Measurements from ENCODE around the gene CHMP1A. TPM values are rescaled to one million over a fixed set of nuclear protein-coding genes. Genes with fewer than 3 reads are reported as not detected.
"Not testable (repeated sequence)": the region's sequence is repeated elsewhere in the genome, so short reads cannot be mapped to it uniquely, and the experiment has no call there.

CHMP1A gene
- total and polyA plus RNA-seq, 2 experiments from 2014 or later: 86.2 to 87.5 TPM

DNA sequence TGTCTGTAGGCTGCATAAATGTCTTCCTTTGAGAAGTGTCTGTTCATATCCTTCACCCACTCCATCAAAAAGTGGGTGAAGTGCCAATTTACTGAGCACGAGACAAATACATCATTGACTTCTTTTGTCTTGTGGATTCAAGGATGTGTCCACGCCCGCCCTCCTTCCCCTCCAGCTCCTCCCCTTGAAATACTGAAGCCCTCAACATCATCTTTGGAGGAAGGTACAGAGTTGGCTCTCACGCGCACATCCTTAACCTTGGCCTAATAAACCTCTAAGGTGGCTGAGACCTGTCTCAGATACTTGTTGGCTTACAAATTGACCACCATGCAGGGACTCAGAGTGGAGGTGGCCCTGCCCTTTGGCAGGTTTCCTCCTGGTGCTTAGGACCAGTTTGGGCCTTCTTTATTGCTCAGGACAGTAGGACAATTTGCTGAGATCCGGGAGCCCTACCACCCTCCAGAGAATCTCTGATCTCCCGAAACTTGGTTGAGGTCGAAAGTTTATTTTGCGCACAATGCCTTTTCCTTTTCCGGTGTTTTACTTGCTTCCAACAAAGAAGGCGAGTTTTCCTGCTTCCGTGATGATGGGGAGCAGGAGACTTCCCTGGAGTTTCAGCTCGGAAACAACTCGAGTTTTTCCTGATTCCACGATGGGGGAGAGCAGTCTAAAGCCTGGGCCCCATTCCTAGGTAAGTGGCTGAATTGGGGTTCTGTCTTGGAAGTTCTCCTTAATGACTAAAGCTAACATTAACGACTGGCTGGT is 14.9 kb upstream of the CHMP1A start:
- Histone ChIP-seq H3K27ac (no peak overlapping the region), H3K9me3 (ENCODE audit: low read depth) (no peaks in the 10 kb centered on the region), H3K27me3 (no peaks in the 10 kb centered on the region), H3K4me1 (ENCODE audit: low read depth) (no peaks in the 10 kb centered on the region), H3K4me3 (no peak overlapping the region), H3K36me3 (no peaks in the 10 kb centered on the region)
- DNase-seq (ENCODE audit: low read depth in 1 of 2, low spot score in 1 of 2): no peak
- TF ChIP-seq, protein P1, sequence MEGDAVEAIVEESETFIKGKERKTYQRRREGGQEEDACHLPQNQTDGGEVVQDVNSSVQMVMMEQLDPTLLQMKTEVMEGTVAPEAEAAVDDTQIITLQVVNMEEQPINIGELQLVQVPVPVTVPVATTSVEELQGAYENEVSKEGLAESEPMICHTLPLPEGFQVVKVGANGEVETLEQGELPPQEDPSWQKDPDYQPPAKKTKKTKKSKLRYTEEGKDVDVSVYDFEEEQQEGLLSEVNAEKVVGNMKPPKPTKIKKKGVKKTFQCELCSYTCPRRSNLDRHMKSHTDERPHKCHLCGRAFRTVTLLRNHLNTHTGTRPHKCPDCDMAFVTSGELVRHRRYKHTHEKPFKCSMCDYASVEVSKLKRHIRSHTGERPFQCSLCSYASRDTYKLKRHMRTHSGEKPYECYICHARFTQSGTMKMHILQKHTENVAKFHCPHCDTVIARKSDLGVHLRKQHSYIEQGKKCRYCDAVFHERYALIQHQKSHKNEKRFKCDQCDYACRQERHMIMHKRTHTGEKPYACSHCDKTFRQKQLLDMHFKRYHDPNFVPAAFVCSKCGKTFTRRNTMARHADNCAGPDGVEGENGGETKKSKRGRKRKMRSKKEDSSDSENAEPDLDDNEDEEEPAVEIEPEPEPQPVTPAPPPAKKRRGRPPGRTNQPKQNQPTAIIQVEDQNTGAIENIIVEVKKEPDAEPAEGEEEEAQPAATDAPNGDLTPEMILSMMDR (IDR thresholded peaks at IDR 0.05; ENCODE audit: low read depth, low read length): no peak

DNA sequence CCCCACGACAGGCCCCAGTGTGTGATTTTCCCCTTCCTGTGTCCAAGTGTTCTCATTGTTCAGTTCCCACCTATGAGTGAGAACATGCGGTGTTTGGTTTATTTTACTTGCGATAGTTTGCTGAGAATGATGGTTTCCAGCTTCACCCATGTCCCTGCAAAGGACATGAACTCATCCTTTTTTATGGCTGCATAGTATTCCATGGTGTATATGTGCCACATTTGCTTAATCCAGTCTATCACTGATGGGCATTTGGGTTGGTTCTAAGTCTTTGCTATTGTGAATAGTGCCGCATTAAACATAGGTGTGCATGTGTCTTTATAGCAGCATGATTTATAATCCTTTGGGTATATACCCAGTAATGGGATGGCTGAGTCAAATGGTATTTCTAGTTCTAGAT is 14.1 kb upstream of the CHMP1A start:
- H3K9me3 ChIP-seq (ENCODE audit: low read depth); H3K27ac ChIP-seq; H3K4me3 ChIP-seq; H3K27me3 ChIP-seq; DNase-seq (ENCODE audit: low read depth in 1 of 2, low spot score in 1 of 2); H3K4me1 ChIP-seq (ENCODE audit: low read depth); H3K36me3 ChIP-seq: not testable (repeated sequence)

DNA sequence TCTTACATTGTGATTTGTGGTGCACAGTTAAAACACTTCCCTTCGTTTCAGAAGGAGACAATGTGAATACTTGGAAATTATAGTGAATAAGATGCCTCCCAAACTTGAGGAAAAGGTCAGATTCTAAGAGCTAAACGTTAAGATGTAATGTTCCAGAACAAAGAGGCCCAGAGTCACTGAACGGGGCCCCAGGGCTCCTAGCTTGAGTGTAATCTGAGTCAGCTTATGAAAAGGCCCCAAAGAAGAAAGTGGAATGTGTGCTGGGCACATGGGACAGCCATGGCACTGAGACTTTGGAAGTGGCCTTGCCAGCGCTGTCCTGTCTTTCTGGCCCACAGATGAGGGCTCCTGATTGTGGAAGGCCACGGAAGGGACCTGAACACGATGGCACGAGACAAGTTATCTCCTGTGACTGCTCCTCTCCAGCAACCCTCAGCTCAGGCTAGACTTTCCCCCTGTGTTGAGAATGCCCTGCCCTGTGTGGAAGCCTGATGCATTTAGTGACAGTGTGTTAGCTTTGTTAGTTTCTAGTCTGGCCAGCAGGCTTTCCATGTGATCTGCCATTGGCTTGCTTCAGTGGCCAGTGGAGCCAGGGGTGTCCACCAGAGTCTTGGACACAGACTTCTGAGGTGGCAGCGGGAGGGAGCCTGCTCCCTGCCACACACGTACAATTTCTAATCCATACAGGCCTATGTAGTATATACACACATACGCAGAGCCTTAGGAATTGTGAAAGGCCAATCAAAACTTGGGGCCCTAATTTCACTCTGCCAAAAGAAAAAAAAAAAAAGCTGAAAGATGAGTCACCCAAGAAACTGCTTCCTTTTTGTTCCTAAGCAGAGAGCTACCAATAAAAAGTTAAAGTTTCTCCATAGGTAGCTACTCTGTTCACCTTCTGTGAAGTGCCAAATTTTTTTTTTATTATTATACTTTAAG is 13.3 kb upstream of the CHMP1A start:
- no peak overlapping the region for H3K27ac ChIP-seq
- peak in 1 of 2 donors; percentile 25 for DNase-seq (ENCODE audit: low read depth in 1 of 2, low spot score in 1 of 2)
- no peaks in the 10 kb centered on the region for H3K4me1 ChIP-seq (ENCODE audit: low read depth)
- no peaks in the 10 kb centered on the region for H3K27me3 ChIP-seq
- H3K36me3 ChIP-seq: no peaks in the 10 kb centered on the region
- no peak overlapping the region for H3K4me3 ChIP-seq
- no peaks in the 10 kb centered on the region for H3K9me3 ChIP-seq (ENCODE audit: low read depth)
- TF ChIP-seq, protein P1 (IDR thresholded peaks at IDR 0.05; ENCODE audit: low read depth, low read length): no peak

DNA sequence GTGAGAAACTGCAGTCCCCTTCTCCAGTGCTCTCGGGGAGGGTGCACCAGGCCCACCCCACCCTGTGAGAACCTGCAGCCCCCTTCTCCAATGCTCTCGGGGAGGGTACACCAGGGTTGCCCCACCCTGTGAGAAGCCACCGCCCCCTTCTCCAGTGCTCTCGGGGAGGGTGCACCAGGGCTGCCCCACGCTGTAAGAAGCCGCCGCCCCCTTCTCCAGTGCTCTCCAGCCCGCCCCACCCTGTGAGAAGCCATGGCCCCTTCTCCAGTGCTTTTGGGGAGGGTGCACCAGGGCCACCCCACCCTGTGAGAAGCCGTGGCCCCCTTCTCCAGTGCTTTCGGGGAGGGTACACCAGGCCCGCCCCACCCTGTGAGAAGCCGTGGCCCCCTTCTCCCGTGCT is 12.2 kb upstream of the CHMP1A start:
- H3K36me3 ChIP-seq: no peaks in the 10 kb centered on the region
- H3K9me3 ChIP-seq (ENCODE audit: low read depth): no peaks in the 10 kb centered on the region
- H3K27ac ChIP-seq: no peak overlapping the region
- no peak overlapping the region for H3K4me3 ChIP-seq
- H3K27me3 ChIP-seq: no peaks in the 10 kb centered on the region
- H3K4me1 ChIP-seq (ENCODE audit: low read depth): no peaks in the 10 kb centered on the region
- TF ChIP-seq, protein P1 (IDR thresholded peaks at IDR 0.05; ENCODE audit: low read depth, low read length): no peak
- DNase-seq (ENCODE audit: low read depth in 1 of 2, low spot score in 1 of 2): no peak

DNA sequence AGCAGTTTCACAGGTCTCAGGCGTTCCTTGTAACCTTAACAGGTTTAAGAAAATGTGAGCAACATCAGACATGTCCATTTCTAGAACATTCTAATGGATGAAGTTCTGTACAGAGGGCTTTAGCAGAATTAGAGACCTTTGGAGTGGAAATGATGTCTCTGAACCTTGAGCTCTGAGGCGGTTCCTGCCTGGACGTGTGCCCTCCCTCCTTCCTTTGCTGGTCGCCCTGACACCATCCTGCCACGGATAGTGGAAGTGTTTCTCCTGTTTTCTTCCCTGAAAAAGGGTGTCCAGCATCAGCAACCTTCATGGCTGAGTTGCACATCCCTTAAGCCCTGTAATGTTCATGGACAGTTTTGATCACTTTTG is 11.3 kb upstream of the CHMP1A start:
- Histone ChIP-seq H3K4me1 (ENCODE audit: low read depth) (no peaks in the 10 kb centered on the region), H3K27ac (no peak overlapping the region), H3K9me3 (ENCODE audit: low read depth) (no peaks in the 10 kb centered on the region), H3K27me3 (no peaks in the 10 kb centered on the region), H3K4me3 (no peak overlapping the region), H3K36me3 (no peaks in the 10 kb centered on the region)
- TF ChIP-seq, protein P1 (IDR thresholded peaks at IDR 0.05; ENCODE audit: low read depth, low read length): no peak
- DNase-seq (ENCODE audit: low read depth in 1 of 2, low spot score in 1 of 2): no peak

DNA sequence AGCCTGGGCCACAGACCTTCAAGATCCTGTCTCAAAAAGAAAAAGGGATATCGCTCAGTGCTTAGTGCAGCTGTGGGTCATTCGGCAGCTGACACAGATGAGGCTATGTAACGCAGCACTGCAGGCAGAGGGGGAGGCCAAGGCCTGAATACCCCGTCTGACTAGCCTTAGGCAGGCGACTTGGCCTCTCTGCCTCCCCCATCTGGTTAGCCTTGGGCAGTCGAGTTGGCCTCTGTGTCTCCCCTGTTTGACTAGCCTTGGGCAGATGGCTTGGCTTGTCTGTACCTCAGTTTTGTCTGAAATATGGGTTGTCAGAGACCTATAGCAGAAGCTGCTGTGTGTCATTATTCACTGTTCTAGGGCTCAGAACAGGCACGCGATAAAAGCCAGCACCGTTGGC is 10.1 kb upstream of the CHMP1A start:
- Histone ChIP-seq H3K27ac (no peak overlapping the region), H3K9me3 (ENCODE audit: low read depth) (no peaks in the 10 kb centered on the region), H3K4me3 (no peak overlapping the region), H3K4me1 (ENCODE audit: low read depth) (no peaks in the 10 kb centered on the region), H3K27me3 (no peaks in the 10 kb centered on the region), H3K36me3 (no peaks in the 10 kb centered on the region)
- TF ChIP-seq, protein P1 (IDR thresholded peaks at IDR 0.05; ENCODE audit: low read depth, low read length): no peak
- DNase-seq (ENCODE audit: low read depth in 1 of 2, low spot score in 1 of 2): no peak

Measured in cardiac muscle cell (in vitro differentiated cells and primary cell).